Hypothalamus (tissue), 51 donors: ENCODE data around the gene SCGN.

ENCODE experiments used
- DNase-seq, 51 donors: peaks; one replicate each; lab custom pipeline; 2025; lab: John Stamatoyannopoulos, UW

The SCGN gene

GRCh38 chr6:25640446-25640845 lies 11.6 kb upstream of the SCGN start:
- DNase-seq, result no peak

GRCh38 chr6:25640891-25641290 lies 11.1 kb upstream of the SCGN start:
- no peak for DNase-seq

DNA sequence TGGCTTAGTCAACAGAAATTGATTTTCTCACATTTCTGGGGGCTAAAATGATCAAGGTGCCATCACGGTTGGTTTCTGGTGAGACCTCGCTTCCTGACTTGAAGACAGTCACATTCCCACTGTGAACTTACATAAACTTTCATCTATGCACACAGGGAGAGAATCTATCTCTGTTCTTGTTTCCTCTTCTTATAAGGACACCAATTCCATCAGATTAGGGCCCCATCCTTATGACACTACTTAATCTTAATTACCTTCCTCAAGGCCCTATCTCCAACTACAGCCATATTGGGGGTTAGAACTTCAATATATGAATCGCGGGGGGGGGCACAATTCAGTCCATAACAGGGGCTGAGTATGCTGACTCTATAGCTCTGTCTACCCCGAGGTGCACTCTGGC lies 10.6 kb upstream of the SCGN start:
- DNase-seq, result no peak

GRCh38 chr6:25641940-25642666 lies 9.9 kb upstream of the SCGN start:
- no peak for DNase-seq

- DNase-seq, result no peak
Observed at GRCh38 chr6:25642667-25643328, 9.2 kb upstream of the SCGN start.

- no peak for DNase-seq
Observed at GRCh38 chr6:25645916-25646315, 6.1 kb upstream of the SCGN start.

DNA sequence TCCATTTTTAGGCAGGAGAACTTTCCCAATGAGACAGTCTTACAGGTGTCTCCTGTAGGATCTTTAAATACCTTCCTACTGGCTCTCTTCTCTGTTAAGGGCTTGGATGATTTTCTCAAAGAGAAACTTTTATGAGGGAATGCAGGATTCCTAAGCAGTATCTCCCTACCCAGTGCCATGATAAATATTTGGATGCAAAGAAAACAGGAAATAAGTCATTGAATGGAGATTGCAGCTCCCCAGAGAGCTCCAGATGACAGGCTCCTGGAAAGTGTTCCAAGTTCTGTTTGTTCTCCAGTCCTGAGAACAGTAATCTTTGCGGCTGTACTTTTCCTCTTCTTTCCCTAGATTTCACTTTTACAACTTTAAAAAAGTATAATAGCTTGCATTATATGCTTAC lies 2.4 kb upstream of the SCGN start:
- DNase-seq, result no peak

GRCh38 chr6:25655723-25656122 lies 3.7 kb downstream of the SCGN start:
- no peak for DNase-seq

- DNase-seq, result no peak
Observed at GRCh38 chr6:25659633-25660368, 7.8 kb downstream of the SCGN start.

GRCh38 chr6:25660512-25660911 lies 8.5 kb downstream of the SCGN start:
- no peak for DNase-seq

DNA sequence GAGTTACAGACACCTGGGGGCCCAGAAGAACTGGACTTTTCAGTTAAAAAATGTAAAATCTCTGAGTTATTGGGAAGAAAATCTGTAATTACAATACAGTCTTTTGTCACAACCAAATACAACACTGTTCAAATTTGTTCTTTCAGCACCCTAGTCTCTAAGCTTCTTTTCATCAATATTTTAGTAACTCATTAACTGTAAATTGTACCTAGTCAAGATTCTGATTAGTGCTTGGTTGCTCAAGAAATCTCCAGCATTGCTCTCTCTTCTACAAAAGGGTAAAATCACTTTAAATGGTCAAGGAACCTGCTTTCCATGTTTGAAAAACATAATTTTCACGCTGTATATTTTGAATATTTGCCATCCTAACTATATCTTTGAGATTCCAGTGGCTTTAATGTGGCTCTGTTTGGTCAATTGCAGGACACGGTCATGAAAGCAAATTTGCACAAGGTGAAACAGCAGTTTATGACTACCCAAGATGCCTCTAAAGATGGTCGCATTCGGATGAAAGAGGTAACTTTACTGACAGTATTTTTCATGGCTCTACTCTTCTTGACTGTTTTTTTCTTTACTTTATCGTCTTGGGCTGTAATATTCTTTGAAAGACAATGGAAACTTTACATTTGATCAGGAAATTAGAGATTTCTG lies 9.2 kb downstream of the SCGN start:
- DNase-seq, result no peak

DNA sequence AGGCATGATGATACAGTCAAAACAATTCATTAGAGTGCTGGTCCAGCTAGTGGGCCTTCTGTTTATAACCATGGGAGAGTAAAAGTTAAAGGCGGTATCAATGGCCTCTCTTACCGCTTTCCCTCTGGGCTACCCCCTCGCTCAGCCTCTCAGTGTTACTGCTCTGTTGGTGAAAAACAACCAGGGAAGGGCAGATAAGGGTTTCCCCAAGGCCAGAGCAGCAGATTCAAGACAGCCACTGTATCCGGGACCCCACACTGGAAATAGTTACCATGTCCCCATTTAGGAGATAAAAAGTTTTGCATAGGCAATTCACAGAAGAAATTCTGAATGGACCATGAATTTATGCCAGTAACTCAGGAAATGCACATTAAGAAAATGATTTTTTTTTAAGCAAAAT lies 13.4 kb downstream of the SCGN start:
- DNase-seq, result no peak

GRCh38 chr6:25669413-25669812 lies 17.4 kb downstream of the SCGN start:
- DNase-seq, result no peak

DNA sequence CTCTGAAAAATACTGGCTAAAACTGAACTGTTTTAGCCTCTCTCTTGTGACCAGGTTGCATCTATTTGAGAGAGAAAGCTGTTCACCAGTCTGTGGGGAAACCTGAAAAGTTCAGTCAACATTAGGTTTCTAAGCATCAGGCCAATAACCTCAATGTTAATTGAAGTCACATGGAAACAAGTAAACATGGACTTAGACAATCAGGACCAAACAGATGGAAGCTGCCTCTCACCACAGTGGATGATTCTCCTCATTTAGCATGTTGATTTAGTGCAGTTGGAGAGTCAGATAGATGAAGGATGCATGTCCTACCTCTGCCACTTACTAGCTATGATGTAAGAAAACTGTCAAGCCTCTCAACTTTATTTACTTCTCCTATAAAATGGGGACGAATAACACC lies 18.2 kb downstream of the SCGN start:
- DNase-seq, result no peak

GRCh38 chr6:25670793-25671513 lies 18.9 kb downstream of the SCGN start:
- no peak for DNase-seq

DNA sequence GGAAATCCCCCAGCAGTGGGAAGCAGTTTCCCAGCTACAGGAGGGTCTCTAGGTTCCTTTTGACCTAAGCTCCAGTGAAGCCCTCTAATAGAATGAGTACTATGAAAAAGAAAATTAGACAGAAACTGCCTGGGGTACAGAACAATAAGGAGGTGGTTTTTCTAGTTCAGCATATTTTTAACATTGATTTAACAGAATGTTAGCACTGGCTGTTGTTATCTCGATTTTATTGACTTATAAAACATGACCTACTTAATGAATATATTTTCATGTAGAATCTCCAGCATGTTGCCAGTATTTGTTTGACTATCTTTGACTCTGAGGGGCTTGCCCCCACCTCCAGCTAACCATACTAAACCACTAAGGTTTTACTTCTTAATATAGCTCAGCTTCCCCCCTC lies 19.6 kb downstream of the SCGN start:
- DNase-seq, result no peak

DNA sequence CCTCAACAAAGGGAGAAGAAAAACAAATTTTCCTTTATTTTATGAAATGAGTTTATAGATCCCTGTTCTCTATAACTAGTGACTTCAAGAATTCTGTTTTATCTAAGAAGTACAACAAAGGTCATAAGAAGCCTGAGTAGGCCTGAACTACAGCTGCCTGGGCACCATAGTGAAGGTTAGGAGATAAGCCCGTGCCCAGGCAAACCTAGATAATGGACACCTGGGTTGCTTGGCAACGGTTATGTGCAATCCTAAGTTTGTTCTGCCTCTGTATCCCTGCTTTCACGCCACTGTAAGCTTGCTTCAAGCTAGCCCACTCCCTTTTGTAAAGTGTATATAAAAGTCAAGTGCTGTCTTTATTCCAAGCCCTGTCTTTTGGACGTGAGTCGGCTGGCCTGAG lies 23.2 kb downstream of the SCGN start:
- no peak for DNase-seq

DNA sequence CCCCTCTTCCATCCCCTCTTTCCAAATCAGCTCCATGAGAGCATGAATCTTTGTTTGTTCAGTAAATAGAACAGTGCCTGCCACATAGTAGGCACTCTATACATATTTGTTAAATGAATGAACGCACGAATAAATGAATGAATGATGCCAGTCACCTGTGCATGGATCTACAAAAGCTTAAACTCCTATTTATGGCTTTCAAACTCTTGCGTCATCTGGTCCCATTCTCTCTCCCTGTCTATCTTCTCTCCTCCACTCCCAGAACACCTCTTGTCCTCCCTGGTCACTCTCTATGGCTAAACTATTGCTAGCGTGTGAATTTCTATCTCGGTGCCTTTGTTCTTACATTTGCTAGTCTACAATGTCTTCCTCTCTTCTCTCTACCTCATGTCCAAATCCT lies 24.8 kb downstream of the SCGN start:
- no peak for DNase-seq

DNA sequence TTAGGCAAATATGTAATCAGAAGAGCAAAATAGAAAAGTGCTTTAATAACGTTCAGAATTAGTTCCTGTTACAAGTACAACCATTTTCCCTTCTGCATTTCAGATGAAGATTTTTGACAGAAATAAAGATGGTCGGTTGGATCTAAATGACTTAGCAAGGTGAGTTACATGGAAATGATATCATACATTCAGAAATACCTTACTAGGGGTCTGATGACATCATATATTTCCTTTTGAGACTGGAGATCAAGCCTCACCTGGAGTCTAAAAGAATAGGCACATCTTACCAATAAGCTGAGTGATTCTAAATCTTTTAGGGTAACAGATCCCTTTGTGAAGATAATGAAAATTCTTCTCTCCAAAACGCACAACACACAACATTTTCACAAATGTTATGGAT lies 29.8 kb downstream of the SCGN start:
- DNase-seq, result no peak

DNA sequence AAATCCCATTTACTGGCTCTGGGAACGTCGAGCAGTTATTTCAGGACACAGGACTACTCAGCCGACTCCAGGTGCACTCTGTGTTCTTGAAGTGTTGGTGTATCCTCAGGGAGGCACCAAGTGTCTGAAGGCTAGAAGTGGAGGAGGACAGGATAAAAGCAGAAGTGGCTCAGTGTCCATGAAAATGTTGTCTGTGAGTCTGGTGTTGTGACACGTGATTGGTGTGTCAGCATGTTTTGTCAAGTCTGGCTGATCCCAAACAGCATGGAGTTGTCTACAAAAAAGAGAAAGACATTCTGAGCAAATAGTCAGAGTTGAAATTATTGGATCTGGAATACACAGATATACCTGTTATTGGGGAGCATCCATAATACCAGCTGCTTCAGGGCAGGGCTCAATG lies 30.3 kb downstream of the SCGN start:
- no peak for DNase-seq

DNA sequence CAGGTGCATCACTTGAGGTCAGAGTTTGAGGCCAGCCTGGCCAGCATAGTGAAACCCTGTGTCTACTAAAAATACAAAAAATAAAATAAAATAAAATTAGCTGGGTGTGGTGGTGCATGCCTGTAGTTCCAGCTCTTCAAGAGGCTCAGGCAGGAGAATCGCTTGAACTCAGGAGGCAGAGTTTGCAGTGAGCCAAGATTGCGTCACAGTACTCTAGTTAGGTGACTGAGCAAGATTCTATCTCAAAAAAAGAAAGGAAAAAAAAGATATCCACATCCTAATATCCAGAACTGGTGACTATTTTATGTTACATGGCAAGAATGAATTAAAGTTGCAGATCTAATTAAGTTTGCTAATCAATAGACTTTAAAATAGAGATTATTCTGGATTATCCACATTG lies 32.5 kb downstream of the SCGN start:
- no peak for DNase-seq
